ENCODE results near the gene CXCL11. TPM values are rescaled to one million over a fixed set of nuclear protein-coding genes. Genes with fewer than 3 reads are reported as not detected.

CXCL11 gene
- total RNA-seq, 1 experiment from 2014 or later, result not detected

DNA sequence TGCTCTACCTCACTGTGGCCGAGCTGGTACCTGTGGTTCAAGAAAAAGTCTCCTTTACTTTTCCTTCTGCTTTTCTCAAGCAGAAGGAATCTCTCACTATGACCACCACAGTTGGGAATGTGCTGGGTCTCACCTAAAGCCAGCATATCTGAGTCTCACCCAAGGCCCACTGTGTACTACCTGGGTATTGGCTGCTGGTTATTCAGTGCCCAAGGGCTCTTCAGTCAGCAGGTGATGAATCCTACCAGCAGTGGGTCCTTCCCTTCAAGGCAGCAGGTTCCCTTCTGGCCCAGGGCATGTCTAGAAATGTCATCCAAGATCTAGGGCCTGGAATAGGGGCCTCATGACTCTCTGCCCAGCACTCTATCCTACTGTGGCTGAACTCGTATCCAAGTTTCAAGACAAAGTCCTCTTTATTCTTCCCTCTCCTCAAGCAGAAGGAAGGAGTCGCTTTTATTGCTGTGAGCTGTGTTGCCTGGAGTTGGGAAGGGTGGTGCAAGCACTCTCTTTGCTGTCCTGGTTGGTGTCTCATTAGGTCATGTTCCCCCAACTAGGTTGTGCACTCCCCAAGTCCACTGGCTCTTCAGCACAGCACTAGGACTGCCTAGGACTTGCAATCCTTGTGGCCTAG is 18.7 kb downstream of the CXCL11 start:
- Histone ChIP-seq H3K9me3 (ENCODE audit: control insufficient read depth, low read depth, low read length) (no peaks in the 10 kb centered on the region), H2BK5ac (ENCODE audit: insufficient read length, low read length) (no peak overlapping the region), H3K4ac (ENCODE audit: low read depth, low read length) (no peak overlapping the region), H2BK12ac (ENCODE audit: insufficient read length, low read depth, low read length) (no peak overlapping the region), H2BK15ac (ENCODE audit: low read depth, low read length) (no peak overlapping the region), H3K79me2 (ENCODE audit: insufficient read depth, low read length) (no peaks in the 10 kb centered on the region), H3K27me3 (ENCODE audit: insufficient read depth, low read length) (no peaks in the 10 kb centered on the region), H2BK120ac (ENCODE audit: low read depth, low read length, poor library complexity, severe bottlenecking) (no peak overlapping the region), H3K4me2 (ENCODE audit: insufficient read depth, insufficient read length, low read length) (no peak overlapping the region), H3K79me1 (ENCODE audit: insufficient read depth, low read depth, low read length, poor library complexity, severe bottlenecking) (no peaks in the 10 kb centered on the region), H3T11ph (ENCODE audit: low read length) (no peak overlapping the region), H3K4me1 (ENCODE audit: insufficient read depth, low read length) (peaks cover 2% of the 10 kb centered on the region; the same call in 1 of the 2 replicates), H3K9ac (ENCODE audit: extremely low read depth, insufficient read length, low read length) (no peak overlapping the region), H3K27ac (ENCODE audit: insufficient read length, low read depth, low read length) (no peak overlapping the region), H2AFZ (ENCODE audit: low read length) (no peak overlapping the region), H2AK5ac (ENCODE audit: insufficient read length, low read length) (no peak overlapping the region), H4K20me1 (ENCODE audit: control insufficient read depth, insufficient read depth, insufficient read length) (no peaks in the 10 kb centered on the region), H4K5ac (ENCODE audit: insufficient read length, low read depth, low read length) (no peak overlapping the region), H2BK20ac (ENCODE audit: low read depth, low read length, poor library complexity, severe bottlenecking) (no peak overlapping the region), H4K91ac (ENCODE audit: insufficient read length, low read depth, low read length) (no peak overlapping the region), H3K14ac (ENCODE audit: insufficient read depth, low read length) (no peak overlapping the region), H4K8ac (replicated peaks; ENCODE audit: insufficient read length, low read depth, low read length) (no peak overlapping the region), H3K18ac (ENCODE audit: insufficient read length, low read depth, low read length) (no peak overlapping the region), H3K23ac (ENCODE audit: insufficient read length, low read depth, low read length) (no peak overlapping the region), H3K56ac (ENCODE audit: insufficient read length, low read depth, low read length) (no peak overlapping the region), H3K23me2 (ENCODE audit: insufficient read length, low read depth, low read length, poor library complexity, severe bottlenecking) (no peaks in the 10 kb centered on the region)
- Mint-ChIP-seq H3K27me3 (ENCODE audit: low read depth) (no peaks in the 10 kb centered on the region; the same call in 1 of the 2 replicates), H3K9me3 (no peaks in the 10 kb centered on the region), H3K36me3 (ENCODE audit: insufficient read depth in 1 of 3, low read depth in 3 of 3) (no peaks in the 10 kb centered on the region), H3K27ac (no peak overlapping the region), H3K4me1 (peaks cover 12 to 15% of the 10 kb centered on the region in 2 experiments), H3K4me3 (no peak overlapping the region)
- TF ChIP-seq, protein P1, sequence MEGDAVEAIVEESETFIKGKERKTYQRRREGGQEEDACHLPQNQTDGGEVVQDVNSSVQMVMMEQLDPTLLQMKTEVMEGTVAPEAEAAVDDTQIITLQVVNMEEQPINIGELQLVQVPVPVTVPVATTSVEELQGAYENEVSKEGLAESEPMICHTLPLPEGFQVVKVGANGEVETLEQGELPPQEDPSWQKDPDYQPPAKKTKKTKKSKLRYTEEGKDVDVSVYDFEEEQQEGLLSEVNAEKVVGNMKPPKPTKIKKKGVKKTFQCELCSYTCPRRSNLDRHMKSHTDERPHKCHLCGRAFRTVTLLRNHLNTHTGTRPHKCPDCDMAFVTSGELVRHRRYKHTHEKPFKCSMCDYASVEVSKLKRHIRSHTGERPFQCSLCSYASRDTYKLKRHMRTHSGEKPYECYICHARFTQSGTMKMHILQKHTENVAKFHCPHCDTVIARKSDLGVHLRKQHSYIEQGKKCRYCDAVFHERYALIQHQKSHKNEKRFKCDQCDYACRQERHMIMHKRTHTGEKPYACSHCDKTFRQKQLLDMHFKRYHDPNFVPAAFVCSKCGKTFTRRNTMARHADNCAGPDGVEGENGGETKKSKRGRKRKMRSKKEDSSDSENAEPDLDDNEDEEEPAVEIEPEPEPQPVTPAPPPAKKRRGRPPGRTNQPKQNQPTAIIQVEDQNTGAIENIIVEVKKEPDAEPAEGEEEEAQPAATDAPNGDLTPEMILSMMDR (conservative IDR thresholded peaks at IDR 0.05), result no peak
- DNase-seq, result no peak
- WGBS (ENCODE audit: extremely low coverage, insufficient read length, low lambda C conversion rate), result no CpG with 5 or more reads among the region's 3 CpGs
